GM12878 (cell line): ENCODE measurements around the gene TBC1D12. TPM values are rescaled to one million over a fixed set of nuclear protein-coding genes. Genes with fewer than 3 reads are reported as not detected.

ENCODE experiments used
- BHLHE40 ChIP-seq, 2 experiments: fragments of 450-650 bp in 1 of 2; IDR thresholded peaks; 2 replicates each; pipeline ENCODE4 v1.6.1; 2011 to 2017; ENCODE audit warnings: low read depth in 2 of 2, borderline replicate concordance in 1 of 2, improper control_type of control experiment in 1 of 2, low read length in 1 of 2, mild to moderate bottlenecking in 1 of 2
- CBFB ChIP-seq: IDR thresholded peaks from 2 replicates; pipeline ENCODE4 v1.6.1; 2016; ENCODE audit warnings: antibody characterized with exemption, low read depth
- CREB1 ChIP-seq: IDR thresholded peaks from 2 replicates; pipeline ENCODE4 v1.6.1; 2012; ENCODE audit warnings: low read depth, mild to moderate bottlenecking, inconsistent platforms
- CREM ChIP-seq: IDR thresholded peaks from 2 replicates; pipeline ENCODE4 v1.6.1; 2014; ENCODE audit warnings: antibody characterized with exemption, low read depth
- IRF3 ChIP-seq: fragments of 450-650 bp; IDR thresholded peaks from 2 replicates; pipeline ENCODE4 v1.6.1; 2014; ENCODE audit warnings: mild to moderate bottlenecking
- NFYB ChIP-seq: IDR thresholded peaks from 2 replicates; pipeline ENCODE4 v1.6.1; 2011; ENCODE audit warnings: low read depth, mild to moderate bottlenecking, low read length, improper control_type of control experiment, moderate library complexity; ENCODE audit not compliant: insufficient read depth
- PKNOX1 ChIP-seq: fragments of 450-650 bp; IDR thresholded peaks from 2 replicates; pipeline ENCODE4 v1.6.1; 2016; ENCODE audit warnings: mild to moderate bottlenecking
- PML ChIP-seq: IDR thresholded peaks from 2 replicates; pipeline ENCODE4 v1.6.1; 2012; ENCODE audit warnings: low read length, inconsistent platforms
- POLR2AphosphoS5 ChIP-seq: IDR thresholded peaks from 2 replicates; pipeline ENCODE4 v1.6.1; 2011; ENCODE audit warnings: mild to moderate bottlenecking, low read length, inconsistent platforms
- POU2F2 ChIP-seq: IDR thresholded peaks from 3 replicates; pipeline ENCODE4 v1.6.1; 2011; ENCODE audit warnings: low read depth, mild to moderate bottlenecking, low read length, borderline replicate concordance
- REST ChIP-seq: IDR thresholded peaks from 2 replicates; pipeline ENCODE4 v1.6.1; 2012; ENCODE audit warnings: mild to moderate bottlenecking, low read depth, low read length
- RUNX3 ChIP-seq: IDR thresholded peaks from 2 replicates; pipeline ENCODE4 v1.6.1; 2012; ENCODE audit warnings: low read length, inconsistent platforms
- SKIL ChIP-seq: fragments of 450-650 bp; IDR thresholded peaks from 2 replicates; pipeline ENCODE4 v1.6.1; 2017; ENCODE audit warnings: mild to moderate bottlenecking, low read depth, inconsistent platforms; ENCODE audit not compliant: poor library complexity, severe bottlenecking
- SMAD5 ChIP-seq: IDR thresholded peaks from 2 replicates; pipeline ENCODE4 v1.6.1; 2016; ENCODE audit warnings: antibody characterized with exemption, low read depth
- ZBED1 ChIP-seq: IDR thresholded peaks from 2 replicates; pipeline ENCODE4 v1.6.1; 2016; ENCODE audit warnings: borderline replicate concordance
- polyA plus RNA-seq, 11 experiments: library from polyadenylated mRNA; depleted of rRNA in 4 of 11; unstranded in 6 of 11; stranded (reverse) in 5 of 11; fragments of >200 nt; fragmentation: Nextera tagmentation in 4 of 11; fragmentation: Illumina TruSeq in 1 of 11; extraction: Ambion mirVana in 4 of 11; extraction: Trizol in 1 of 11; gene quantifications; 1 replicate in 1 of 11; 2 replicates in 10 of 11; pipeline versions ENCODE4 v1.2.1 to v1.2.3, GENCODE V29; 2011 to 2016; ENCODE audit warnings: inconsistent platforms in 2 of 11, missing spikeins in 2 of 11, low read depth in 1 of 11
- total RNA-seq, 4 experiments: library from RNA; depleted of rRNA in 3 of 4; stranded (reverse); fragments of >200 nt in 3 of 4; fragmentation: Illumina TruSeq in 1 of 4; extraction: Trizol in 1 of 4; gene quantifications; 2 replicates each; pipeline versions ENCODE4 v1.2.1 to v1.2.3, GENCODE V29; 2013 to 2021

Gene TBC1D12
- total and polyA plus RNA-seq, 10 of the 15 experiments (the other 5 are each of a cell fraction or from before 2014, with no cell fraction given) = 2.6 to 7.5 (median 3.8) TPM

- 0 out of 2 replicates have a peak, but pooled peaks have one; percentile 5 for TF ChIP-seq RUNX3
- 0 out of 2 replicates have a peak, but pooled peaks have one; percentile 33 for TF ChIP-seq PML
- peak; percentile 26 for TF ChIP-seq SKIL
- TF ChIP-seq REST = no peak
- peak; percentile 43; the same call in 1 of the 2 replicates for TF ChIP-seq CREB1
- 0 out of 2 replicates have a peak, but pooled peaks have one; percentile 36 for TF ChIP-seq NFYB
- 0 out of 2 replicates have a peak, but pooled peaks have one; percentile 34 for TF ChIP-seq ZBED1
- TF ChIP-seq POLR2AphosphoS5 = peak; percentile 88
- TF ChIP-seq CBFB = 0 out of 2 replicates have a peak, but pooled peaks have one; percentile 18
- 0 out of 3 replicates have a peak, but pooled peaks have one; percentile 37 for TF ChIP-seq POU2F2
- peak; percentile 41; the same call in 1 of the 2 replicates for TF ChIP-seq SMAD5
- peak; percentile 79 for TF ChIP-seq PKNOX1
- TF ChIP-seq BHLHE40 (IDR thresholded peaks at IDR 0.05; ENCODE audit: borderline replicate concordance in 1 of 2, low read depth in 2 of 2, low read length in 1 of 2) = peak in 1 of 2 experiments; percentile 42; a peak in 2 of 4 replicates
- TF ChIP-seq IRF3 = no peak
- TF ChIP-seq CREM = peak; percentile 60; the same call in 1 of the 2 replicates
- TF ChIP-seq, all 136 proteins: peak for 24
These were observed 1.3 kb downstream of the TBC1D12 start (continued) for GRCh38 chr10:94403380-94404213.
